Choroid plexus epithelial cell (primary cell): ENCODE results near the gene PGP.

Experiments
- DNase-seq: peaks from one replicate; pipeline ENCODE4 v3.0.0-alpha.2; 2010; ENCODE audit warnings: low read depth
- H3K4me3 ChIP-seq: 2 replicates; pipeline ENCODE4 v1.5.1; 2011; ENCODE audit warnings: low read depth, mild to moderate bottlenecking, control low read depth, low read length, moderate library complexity
- CTCF ChIP-seq: conservative IDR thresholded peaks from 2 replicates; pipeline ENCODE4 v1.5.1; 2011; ENCODE audit warnings: low read depth, mild to moderate bottlenecking, control low read depth, inconsistent platforms, low read length, moderate library complexity

PGP gene

DNA sequence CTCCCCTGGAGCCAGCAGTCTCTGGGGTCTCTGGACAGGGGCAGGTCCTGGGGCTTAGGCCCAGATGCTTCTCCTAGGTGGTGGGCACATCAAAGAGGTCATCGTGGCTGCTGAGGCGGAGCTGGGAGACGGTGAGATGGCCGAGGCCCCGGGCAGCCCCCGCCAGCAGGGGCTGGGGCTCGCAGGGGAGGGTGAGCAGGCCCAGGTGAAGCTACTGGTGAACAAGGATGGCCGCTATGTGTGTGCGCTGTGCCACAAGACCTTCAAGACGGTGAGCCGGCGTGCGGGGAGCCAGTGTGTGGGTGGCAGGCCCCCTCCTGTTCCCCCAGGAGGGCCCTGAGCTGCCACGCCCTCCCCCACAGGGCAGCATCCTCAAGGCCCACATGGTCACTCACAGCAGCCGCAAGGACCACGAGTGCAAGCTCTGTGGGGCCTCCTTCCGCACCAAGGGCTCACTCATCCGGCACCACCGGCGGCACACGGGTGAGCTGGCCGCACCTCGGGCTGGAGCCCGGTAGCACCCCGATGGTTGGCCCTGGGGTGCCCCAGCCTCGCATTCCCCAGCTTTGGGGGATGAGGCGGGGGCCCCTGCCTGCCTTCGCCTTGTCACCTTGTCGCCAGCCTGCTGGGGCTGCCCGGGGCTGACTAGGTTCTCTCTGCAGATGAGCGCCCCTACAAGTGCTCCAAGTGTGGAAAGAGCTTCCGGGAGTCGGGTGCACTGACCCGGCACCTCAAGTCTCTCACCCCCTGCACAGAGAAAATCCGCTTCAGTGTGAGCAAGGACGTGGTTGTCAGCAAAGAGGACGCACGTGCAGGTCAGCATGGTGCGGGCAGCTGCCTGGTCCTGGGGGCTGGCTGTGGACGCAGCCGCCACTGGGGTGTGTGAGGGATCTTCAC is 17.7 kb upstream of the PGP start:
- no peak overlapping the region for H3K4me3 ChIP-seq
- TF ChIP-seq CTCF: no peak
- DNase-seq: no peak

DNA sequence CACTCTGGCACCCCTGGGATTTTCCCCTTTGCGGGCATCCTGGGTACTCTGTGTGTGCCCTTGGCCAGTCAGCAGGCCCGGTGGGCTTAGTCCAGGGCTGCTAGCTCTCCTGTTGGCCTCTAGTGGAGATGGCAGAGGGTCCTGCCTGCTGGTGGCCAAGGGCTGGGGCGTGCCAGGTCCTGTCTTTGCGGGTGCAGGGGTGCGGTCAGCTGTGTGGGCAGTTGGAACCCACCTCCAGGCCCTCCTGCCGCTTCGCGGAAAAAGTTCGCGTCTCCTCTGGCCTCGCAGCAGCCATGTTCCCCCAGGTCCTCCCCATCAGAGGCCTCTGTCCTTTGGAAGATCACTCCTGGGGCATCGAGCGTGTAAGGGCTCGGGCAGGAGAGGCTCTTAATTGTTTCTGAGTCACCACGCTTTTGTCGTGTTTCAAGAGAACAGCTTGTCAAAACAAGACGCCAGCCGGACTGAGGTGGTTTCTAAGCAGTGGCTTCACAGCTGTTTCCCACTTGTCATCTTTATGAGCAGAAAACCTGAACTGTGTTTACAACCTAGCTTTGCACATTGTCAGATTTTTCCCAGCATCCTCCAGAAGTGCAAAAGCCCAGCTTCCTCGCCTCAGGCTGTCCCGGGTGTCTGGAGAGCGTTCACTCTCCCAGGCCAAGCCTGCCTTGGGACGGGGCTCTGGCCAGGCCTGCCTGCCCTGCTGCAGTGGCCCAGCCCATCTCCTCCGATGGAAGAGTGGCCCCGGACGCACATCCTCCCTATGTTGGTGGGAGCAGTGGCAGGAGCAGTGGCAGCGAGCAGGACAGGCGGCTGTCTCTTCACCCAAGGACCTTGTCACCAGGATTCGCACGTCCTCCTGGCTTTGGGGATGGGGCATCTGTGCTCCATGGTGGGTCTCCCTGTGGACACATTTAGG is 16.6 kb upstream of the PGP start:
- TF ChIP-seq CTCF: no peak
- DNase-seq: no peak
- H3K4me3 ChIP-seq: no peak overlapping the region

GRCh38 chr16:2230376-2230775 is 15.7 kb upstream of the PGP start:
- H3K4me3 ChIP-seq: no peak overlapping the region
- no peak for DNase-seq
- TF ChIP-seq CTCF: no peak

- DNase-seq: no peak
- no peak for TF ChIP-seq CTCF
- H3K4me3 ChIP-seq: no peak overlapping the region
Measured at GRCh38 chr16:2229632-2230250, 15.1 kb upstream of the PGP start.

DNA sequence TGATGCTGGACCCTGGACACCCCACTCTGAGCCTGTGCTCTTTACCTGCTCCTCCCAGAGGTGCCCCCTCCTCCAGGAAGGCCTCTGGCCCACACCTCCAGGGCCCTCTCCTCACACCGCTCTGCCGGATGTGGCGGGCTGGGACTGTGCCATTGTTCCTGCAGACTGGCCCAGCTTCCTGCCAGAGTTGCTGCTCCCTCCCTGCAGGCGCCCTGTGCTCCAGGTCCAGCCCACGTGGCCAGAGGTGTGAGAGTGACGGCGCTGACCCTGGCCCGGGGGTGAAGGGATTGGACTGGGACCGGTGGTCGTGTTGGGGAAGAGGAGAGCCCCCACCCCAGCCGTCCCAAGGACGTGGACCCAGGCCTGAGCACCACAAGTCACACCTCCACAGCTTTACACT is 14.5 kb upstream of the PGP start:
- no peak for DNase-seq
- TF ChIP-seq CTCF: no peak
- no peak overlapping the region for H3K4me3 ChIP-seq

GRCh38 chr16:2228161-2228824 is 13.7 kb upstream of the PGP start:
- no peak for DNase-seq
- no peak for TF ChIP-seq CTCF
- no peak overlapping the region for H3K4me3 ChIP-seq
